OCI-LY7 (cell line): ENCODE results near the gene FAM114A1.

Source experiments
- EZH2phosphoT487 ChIP-seq: fragments of 200-600 bp; sonication (generic); IDR thresholded peaks from 2 replicates; pipeline ENCODE4 v1.6.1; 2018; ENCODE audit warnings: low read depth, borderline replicate concordance, mild to moderate bottlenecking, mixed run types, antibody characterized with exemption, low read length, moderate library complexity, mixed read lengths
- TF ChIP-seq, protein P1 (sequence below): fragments of 200-600 bp; sonication (generic); conservative IDR thresholded peaks from 2 replicates; pipeline ENCODE4 v1.5.1; 2014; ENCODE audit warnings: mild to moderate bottlenecking, antibody characterized with exemption, low read length, moderate library complexity, mixed read lengths

- TF ChIP-seq, protein P1, sequence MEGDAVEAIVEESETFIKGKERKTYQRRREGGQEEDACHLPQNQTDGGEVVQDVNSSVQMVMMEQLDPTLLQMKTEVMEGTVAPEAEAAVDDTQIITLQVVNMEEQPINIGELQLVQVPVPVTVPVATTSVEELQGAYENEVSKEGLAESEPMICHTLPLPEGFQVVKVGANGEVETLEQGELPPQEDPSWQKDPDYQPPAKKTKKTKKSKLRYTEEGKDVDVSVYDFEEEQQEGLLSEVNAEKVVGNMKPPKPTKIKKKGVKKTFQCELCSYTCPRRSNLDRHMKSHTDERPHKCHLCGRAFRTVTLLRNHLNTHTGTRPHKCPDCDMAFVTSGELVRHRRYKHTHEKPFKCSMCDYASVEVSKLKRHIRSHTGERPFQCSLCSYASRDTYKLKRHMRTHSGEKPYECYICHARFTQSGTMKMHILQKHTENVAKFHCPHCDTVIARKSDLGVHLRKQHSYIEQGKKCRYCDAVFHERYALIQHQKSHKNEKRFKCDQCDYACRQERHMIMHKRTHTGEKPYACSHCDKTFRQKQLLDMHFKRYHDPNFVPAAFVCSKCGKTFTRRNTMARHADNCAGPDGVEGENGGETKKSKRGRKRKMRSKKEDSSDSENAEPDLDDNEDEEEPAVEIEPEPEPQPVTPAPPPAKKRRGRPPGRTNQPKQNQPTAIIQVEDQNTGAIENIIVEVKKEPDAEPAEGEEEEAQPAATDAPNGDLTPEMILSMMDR, result no peak
- TF ChIP-seq EZH2phosphoT487, result no peak
These were observed at the start of gene FAM114A1 for GRCh38 chr4:38867478-38868058.
